ENCODE data around the gene USP17L5.
"Not testable (repeated sequence)": the region's sequence is repeated elsewhere in the genome, so short reads cannot be mapped to it uniquely, and the experiment has no call there.

The USP17L5 gene

GRCh38 chr4:9339103-9339502 lies at the start of gene USP17L5:
USP17L5 (plus strand) TSS chr4:9339403; CDS start chr4:9339403, 0 bp downstream.
- not testable (repeated sequence) for DNase-seq

GRCh38 chr4:9324191-9324590 lies 15.0 kb upstream of the USP17L5 start:
- not testable (repeated sequence) for DNase-seq

- not testable (repeated sequence) for DNase-seq
Observed at GRCh38 chr4:9324865-9325264, 14.3 kb upstream of the USP17L5 start, which contains the start of gene USP17L24. USP17L24 (plus strand) TSS chr4:9325165; CDS start chr4:9325165, 0 bp downstream.

- not testable (repeated sequence) for DNase-seq
Observed at GRCh38 chr4:9329611-9330010, 9.6 kb upstream of the USP17L5 start, which contains the start of gene USP17L25. USP17L25 (plus strand) TSS chr4:9329911; CDS start chr4:9329911, 0 bp downstream.

- not testable (repeated sequence) for DNase-seq
Observed at GRCh38 chr4:9334358-9334757, 4.8 kb upstream of the USP17L5 start, which contains the start of gene USP17L26. USP17L26 (plus strand) TSS chr4:9334658; CDS start chr4:9334658, 0 bp downstream.

GRCh38 chr4:9343848-9344247 lies 4.6 kb downstream of the USP17L5 start, which contains the start of gene USP17L27:
USP17L27 (plus strand) TSS chr4:9344148; CDS start chr4:9344148, 0 bp downstream.
- DNase-seq: not testable (repeated sequence)

- DNase-seq: not testable (repeated sequence)
Observed at GRCh38 chr4:9348593-9348992, 9.4 kb downstream of the USP17L5 start, which contains the start of gene USP17L28. USP17L28 (plus strand) TSS chr4:9348893; CDS start chr4:9348893, 0 bp downstream.

- DNase-seq: peak; percentile 0
Observed at GRCh38 chr4:9350866-9351265, 11.7 kb downstream of the USP17L5 start.

- DNase-seq: not testable (repeated sequence)
Observed at GRCh38 chr4:9353338-9353737, 14.1 kb downstream of the USP17L5 start, which contains the start of gene USP17L29. USP17L29 (plus strand) TSS chr4:9353638; CDS start chr4:9353638, 0 bp downstream.

GRCh38 chr4:9362829-9363228 lies 23.6 kb downstream of the USP17L5 start, which contains the start of gene USP17L30:
USP17L30 (plus strand) TSS chr4:9363129; CDS start chr4:9363129, 0 bp downstream.
- not testable (repeated sequence) for DNase-seq

GRCh38 chr4:9379881-9380280 lies 40.7 kb downstream of the USP17L5 start:
- DNase-seq: not testable (repeated sequence)

GRCh38 chr4:9381012-9381534 lies 41.9 kb downstream of the USP17L5 start:
- DNase-seq: peak; percentile 64

GRCh38 chr4:9384126-9384525 lies 44.9 kb downstream of the USP17L5 start:
- no peak for DNase-seq

- DNase-seq: not testable (repeated sequence)
Observed at GRCh38 chr4:9389001-9389400, 49.8 kb downstream of the USP17L5 start.
